ENCODE data around the gene RNASEL. TPM values are rescaled to one million over a fixed set of nuclear protein-coding genes. Genes with fewer than 3 reads are reported as not detected.

Gene RNASEL
- total RNA-seq, 1 donor from 2014 or later: 3.1 TPM

- DNase-seq: no peak
Observed at GRCh38 chr1:182620924-182621585, 32.0 kb upstream of the RNASEL start.

GRCh38 chr1:182617734-182618351 lies 28.8 kb upstream of the RNASEL start:
- DNase-seq: no peak

GRCh38 chr1:182617014-182617429 lies 28.0 kb upstream of the RNASEL start:
- DNase-seq: no peak

GRCh38 chr1:182616130-182617013 lies 27.3 kb upstream of the RNASEL start:
- no peak for DNase-seq

- no peak for DNase-seq
Observed at GRCh38 chr1:182615468-182616129, 26.5 kb upstream of the RNASEL start.

GRCh38 chr1:182614796-182615454 lies 25.9 kb upstream of the RNASEL start:
- peak; percentile 61 for DNase-seq

GRCh38 chr1:182611787-182612186 lies 22.7 kb upstream of the RNASEL start:
- DNase-seq: no peak

GRCh38 chr1:182611326-182611725 lies 22.3 kb upstream of the RNASEL start:
- no peak for DNase-seq

- DNase-seq: no peak
Observed at GRCh38 chr1:182610606-182611194, 21.6 kb upstream of the RNASEL start.

- DNase-seq: no peak
Observed at GRCh38 chr1:182608845-182609610, 20.0 kb upstream of the RNASEL start.

GRCh38 chr1:182608236-182608635 lies 19.2 kb upstream of the RNASEL start:
- DNase-seq: no peak

- DNase-seq: no peak
Observed at GRCh38 chr1:182607566-182607965, 18.5 kb upstream of the RNASEL start.

- DNase-seq: peak; percentile 75
Observed at GRCh38 chr1:182604175-182605164, 15.4 kb upstream of the RNASEL start, which contains the start of gene RGS16. TSS of gene RGS16 (minus strand) at chr1:182604389. CDS start at chr1:182604259, 130 bp downstream.

GRCh38 chr1:182603646-182604174 lies 14.7 kb upstream of the RNASEL start:
- no peak for DNase-seq

- no peak for DNase-seq
Observed at GRCh38 chr1:182602935-182603645, 14.0 kb upstream of the RNASEL start.

- no peak for DNase-seq
Observed at GRCh38 chr1:182601913-182602312, 12.9 kb upstream of the RNASEL start.

GRCh38 chr1:182601416-182601786 lies 12.3 kb upstream of the RNASEL start:
- DNase-seq: peak; percentile 87

GRCh38 chr1:182600745-182601415 lies 11.8 kb upstream of the RNASEL start:
- DNase-seq: no peak

All from dermis blood vessel endothelial cell (primary cell).